Omental fat pad (tissue), 4 donors: Measurements from ENCODE around the gene RSL1D1. TPM values are rescaled to one million over a fixed set of nuclear protein-coding genes. Genes with fewer than 3 reads are reported as not detected.

ENCODE experiments used
- ATAC-seq: fragments of 150-250 bp; one replicate; pipeline ENCODE4 v1.9.1; 2016; ENCODE audit warnings: mild to moderate bottlenecking, moderate library complexity; ENCODE audit not compliant: low FRiP score
- DNase-seq: peaks from one replicate; pipeline ENCODE4 v3.0.0-alpha.2; 2019; ENCODE audit warnings: low spot score
- CTCF ChIP-seq, 3 donors: fragments of 450-650 bp; IDR thresholded peaks; one replicate each; pipeline ENCODE4 v1.5.1; 2016 to 2017; ENCODE audit warnings: antibody characterized with exemption in 3 of 3, mild to moderate bottlenecking in 3 of 3, moderate library complexity in 2 of 3
- total RNA-seq, 4 donors: library from RNA; depleted of rRNA; stranded (reverse); fragments of >200 nt; gene quantifications; one replicate each; pipeline ENCODE4 v1.1.0, GENCODE V29; 2016

Gene RSL1D1
- total RNA-seq, 4 donors from 2014 or later = 138 to 269 (median 188) TPM

GRCh38 chr16:11870399-11870798, 19.1 kb upstream of the RSL1D1 start:
- TF ChIP-seq CTCF (IDR thresholded peaks at IDR 0.05) = no peak
- DNase-seq = no peak
- no peak for ATAC-seq

GRCh38 chr16:11869353-11870228, 18.2 kb upstream of the RSL1D1 start:
- DNase-seq (no peak), ATAC-seq (no peak)
- TF ChIP-seq CTCF (IDR thresholded peaks at IDR 0.05) = no peak

GRCh38 chr16:11868412-11868980, 17.2 kb upstream of the RSL1D1 start:
- no peak for DNase-seq
- ATAC-seq = no peak
- no peak for TF ChIP-seq CTCF (IDR thresholded peaks at IDR 0.05)

- TF ChIP-seq CTCF (IDR thresholded peaks at IDR 0.05) = no peak
- DNase-seq (no peak), ATAC-seq (no peak)
Observed at GRCh38 chr16:11862489-11862888, 11.1 kb upstream of the RSL1D1 start.

- TF ChIP-seq CTCF (IDR thresholded peaks at IDR 0.05) = no peak
- no peak for DNase-seq
- no peak for ATAC-seq
Observed at GRCh38 chr16:11857161-11857560, 5.8 kb upstream of the RSL1D1 start.

- TF ChIP-seq CTCF (IDR thresholded peaks at IDR 0.05) = no peak
- DNase-seq (no peak), ATAC-seq (no peak)
Observed at GRCh38 chr16:11852092-11852809, 909 bp upstream of the RSL1D1 start.
